Measurements from ENCODE around the gene ATAD3C. TPM values are rescaled to one million over a fixed set of nuclear protein-coding genes. Genes with fewer than 3 reads are reported as not detected.

ATAD3C gene
- total RNA-seq, 8 experiments from 2014 or later: 0.38 to 2.1 (median 0.64) TPM

Other genes starting within 250 kb of the ATAD3C start
- gene TNFRSF18, start 243.1 kb upstream of the ATAD3C start, total RNA-seq: under 1 TPM in 2 of 8 experiments, not detected in 6; 0.24 to 0.49 TPM
- gene TNFRSF4, start 235.5 kb upstream of the ATAD3C start, total RNA-seq: under 1 TPM in 6 of 8 experiments, not detected in 2; 0.18 to 1.00 (median 0.25) TPM
- gene SDF4, start 217.7 kb upstream of the ATAD3C start, total RNA-seq: 100 to 1,000 TPM in 3 of 8 experiments, 10 to 100 TPM in 5; 53.9 to 202 (median 76.8) TPM
- gene B3GALT6, start 217.5 kb upstream of the ATAD3C start, total RNA-seq: 10 to 100 TPM in 7 of 8 experiments, 1 to 10 TPM in 1; 9.7 to 36.9 (median 19.7) TPM
- 1 to 10 TPM in 6 of 8 experiments, under 1 TPM in 1, not detected in 1; 0.99 to 6.1 (median 1.8) TPM for gene C1QTNF12, start 203.0 kb upstream of the ATAD3C start, total RNA-seq
- gene UBE2J2, start 175.8 kb upstream of the ATAD3C start, total RNA-seq: 10 to 100 TPM; 34.4 to 62.7 (median 46.5) TPM
- gene SCNN1D, start 169.3 kb upstream of the ATAD3C start, total RNA-seq: 1 to 10 TPM; 1.8 to 6.9 (median 3.2) TPM
- 10 to 100 TPM; 23.9 to 88.9 (median 48.9) TPM for gene ACAP3, start 141.8 kb upstream of the ATAD3C start, total RNA-seq
- gene PUSL1, start 141.1 kb upstream of the ATAD3C start, total RNA-seq: 10 to 100 TPM; 12.0 to 45.8 (median 22.4) TPM
- 100 to 1,000 TPM in 4 of 8 experiments, 10 to 100 TPM in 4; 67.5 to 142 (median 103) TPM for gene INTS11, start 125.0 kb upstream of the ATAD3C start, total RNA-seq
- 10 to 100 TPM; 11.2 to 22.4 (median 13.4) TPM for gene CPTP, start 124.9 kb upstream of the ATAD3C start, total RNA-seq
- gene TAS1R3, start 118.4 kb upstream of the ATAD3C start, total RNA-seq: 1 to 10 TPM in 6 of 8 experiments, under 1 TPM in 2; 0.65 to 2.3 (median 1.2) TPM
- gene DVL1, start 100.3 kb upstream of the ATAD3C start, total RNA-seq: 10 to 100 TPM; 47.8 to 81.4 (median 56.8) TPM
- gene MXRA8, start 91.1 kb upstream of the ATAD3C start, total RNA-seq: 100 to 1,000 TPM in 2 of 8 experiments, 10 to 100 TPM in 6; 13.2 to 115 (median 34.5) TPM
- gene AURKAIP1, start 74.5 kb upstream of the ATAD3C start, total RNA-seq: 100 to 1,000 TPM in 7 of 8 experiments, 10 to 100 TPM in 1; 85.0 to 210 (median 152) TPM
- gene CCNL2, start 50.4 kb upstream of the ATAD3C start, total RNA-seq: 100 to 1,000 TPM in 7 of 8 experiments, 10 to 100 TPM in 1; 99.6 to 392 (median 163) TPM
- gene MRPL20, start 42.4 kb upstream of the ATAD3C start, total RNA-seq: 100 to 1,000 TPM; 127 to 221 (median 160) TPM
- gene ANKRD65, start 28.4 kb upstream of the ATAD3C start, total RNA-seq: 1 to 10 TPM in 2 of 8 experiments, under 1 TPM in 6; 0.21 to 1.9 (median 0.61) TPM
- 10 to 100 TPM in 2 of 8 experiments, 1 to 10 TPM in 5, under 1 TPM in 1; 0.51 to 19.5 (median 5.8) TPM for gene VWA1, start 14.0 kb upstream of the ATAD3C start, total RNA-seq
- 10 to 100 TPM; 15.2 to 66.0 (median 32.7) TPM for gene ATAD3B, start 22.1 kb downstream of the ATAD3C start, total RNA-seq
- 10 to 100 TPM; 19.8 to 65.2 (median 35.2) TPM for gene ATAD3A, start 62.5 kb downstream of the ATAD3C start, total RNA-seq
- gene TMEM240, start 90.9 kb downstream of the ATAD3C start, total RNA-seq: 10 to 100 TPM in 5 of 8 experiments, 1 to 10 TPM in 1, under 1 TPM in 2; 0.61 to 14.0 (median 10.5) TPM
- gene SSU72, start 125.2 kb downstream of the ATAD3C start, total RNA-seq: 100 to 1,000 TPM in 2 of 8 experiments, 10 to 100 TPM in 6; 73.2 to 138 (median 95.5) TPM
- gene FNDC10, start 150.4 kb downstream of the ATAD3C start, total RNA-seq: 10 to 100 TPM in 1 of 8 experiments, 1 to 10 TPM in 7; 4.6 to 10.3 (median 6.9) TPM
- gene MIB2, start 165.8 kb downstream of the ATAD3C start, total RNA-seq: 10 to 100 TPM; 19.4 to 71.9 (median 41.6) TPM
- gene MMP23B, start 182.5 kb downstream of the ATAD3C start, total RNA-seq: 10 to 100 TPM in 1 of 8 experiments, 1 to 10 TPM in 7; 1.3 to 11.8 (median 2.5) TPM
- 10 to 100 TPM; 15.5 to 32.9 (median 23.5) TPM for gene CDK11B, start 209.3 kb downstream of the ATAD3C start, total RNA-seq
- 10 to 100 TPM; 35.5 to 98.7 (median 58.9) TPM for gene SLC35E2B, start 243.1 kb downstream of the ATAD3C start, total RNA-seq

Measured in motor neuron (in vitro differentiated cells).